Small intestine (tissue), 7 donors: Measurements from ENCODE around the gene LRCH1. TPM values are rescaled to one million over a fixed set of nuclear protein-coding genes. Genes with fewer than 3 reads are reported as not detected.

Source experiments
- DNase-seq, 2 donors: peaks; one replicate each; pipeline versions ENCODE4 v3.0.0 to v3.0.0-alpha.2; 2013
- FAIRE-seq: peaks from 2 replicates; lab custom pipeline; 2012; peaks lifted over from hg19 to GRCh38; lab: Jason Lieb, UNC
- H3K27ac ChIP-seq, 3 donors: one replicate each; pipeline ENCODE4 v1.5.1; 2013; ENCODE audit warnings: low read length in 2 of 3, mild to moderate bottlenecking in 2 of 3, control low read depth in 1 of 3, inconsistent platforms in 1 of 3, low read depth in 1 of 3, moderate library complexity in 1 of 3
- H3K27me3 ChIP-seq, 3 donors: one replicate each; pipeline ENCODE4 v1.6.1; 2013; ENCODE audit warnings: low read length in 3 of 3, inconsistent platforms in 1 of 3; ENCODE audit not compliant: control insufficient read depth in 3 of 3, insufficient read depth in 3 of 3
- H3K36me3 ChIP-seq, 3 donors: one replicate each; pipeline ENCODE4 v1.6.1; 2013; ENCODE audit warnings: low read length in 3 of 3, inconsistent platforms in 1 of 3, low read depth in 1 of 3, mild to moderate bottlenecking in 1 of 3, moderate library complexity in 1 of 3; ENCODE audit not compliant: control insufficient read depth in 3 of 3, insufficient read depth in 2 of 3
- H3K4me1 ChIP-seq, 3 donors: one replicate each; pipeline ENCODE4 v1.6.1; 2013; ENCODE audit warnings: low read length in 2 of 3, inconsistent platforms in 1 of 3, low read depth in 1 of 3, mild to moderate bottlenecking in 1 of 3, moderate library complexity in 1 of 3; ENCODE audit not compliant: control insufficient read depth in 3 of 3, insufficient read depth in 2 of 3
- H3K4me3 ChIP-seq, 3 donors: one replicate each; pipeline ENCODE4 v1.5.1; 2013; ENCODE audit warnings: low read length in 3 of 3, control low read depth in 1 of 3, inconsistent platforms in 1 of 3, low read depth in 1 of 3, mild to moderate bottlenecking in 1 of 3, moderate library complexity in 1 of 3
- H3K9me3 ChIP-seq, 2 donors: one replicate each; pipeline ENCODE4 v1.6.1; 2013; ENCODE audit warnings: low read depth in 1 of 2, low read length in 1 of 2; ENCODE audit not compliant: control insufficient read depth in 2 of 2, insufficient read depth in 1 of 2
- WGBS, 3 donors: extraction: QIAGEN DNeasy Blood & Tissue Kit; methylation state at CpG; one replicate each; pipeline ENCODE4 v1.1.7; 2013; 5-methylcytosine and 5-hydroxymethylcytosine counted together
- polyA plus RNA-seq, 4 donors: library from polyadenylated mRNA; stranded (reverse) in 3 of 4; unstranded in 1 of 4; fragments of 200-250 nt in 3 of 4; fragments of 120-200 nt in 1 of 4; gene quantifications; one replicate each; pipeline versions ENCODE4 v1.2.1 to v1.2.3, GENCODE V29; 2013
- donor health status: healthy with polysubstance abuse.
- donor health status: control.
- donor health status: control.
- donor health status: Bipolar disorder and iron deficiency.
- donor health status: healthy.

Gene LRCH1
- polyA plus RNA-seq, 4 donors = 6.9 to 10.9 (median 7.0) TPM

GRCh38 chr13:46519182-46519581, 33.8 kb upstream of the LRCH1 start:
- H3K27ac ChIP-seq = no peak overlapping the region
- no peaks in the 10 kb centered on the region for H3K4me1 ChIP-seq
- H3K27me3 ChIP-seq = no peaks in the 10 kb centered on the region
- FAIRE-seq = no peak
- no peak for DNase-seq
- 73 to 84% (median 75%) methylated on average over 4 of the region's 4 CpGs for WGBS, 3 donors
- H3K9me3 ChIP-seq = no peaks in the 10 kb centered on the region
- no peaks in the 10 kb centered on the region for H3K36me3 ChIP-seq
- no peak overlapping the region for H3K4me3 ChIP-seq

- Histone ChIP-seq H3K4me1 (no peaks in the 10 kb centered on the region), H3K9me3 (no peaks in the 10 kb centered on the region), H3K4me3 (no peak overlapping the region), H3K27me3 (no peaks in the 10 kb centered on the region), H3K36me3 (no peaks in the 10 kb centered on the region), H3K27ac (no peak overlapping the region)
- DNase-seq (no peak), FAIRE-seq (no peak)
- WGBS, 3 donors = 75 to 93% (median 82%) methylated on average over 2 of the region's 2 CpGs
These were observed 32.8 kb upstream of the LRCH1 start for GRCh38 chr13:46520166-46520565.

GRCh38 chr13:46521486-46521885, 31.5 kb upstream of the LRCH1 start:
- Histone ChIP-seq H3K9me3 (no peaks in the 10 kb centered on the region), H3K36me3 (no peaks in the 10 kb centered on the region), H3K4me3 (no peak overlapping the region), H3K4me1 (no peaks in the 10 kb centered on the region), H3K27me3 (no peaks in the 10 kb centered on the region), H3K27ac (no peak overlapping the region)
- no peak for DNase-seq
- FAIRE-seq = no peak
- 53 to 62% (median 57%) methylated on average over 3 of the region's 3 CpGs for whole genome bisulfite sequencing, 3 donors

GRCh38 chr13:46521921-46522747, 30.8 kb upstream of the LRCH1 start:
- no peaks in the 10 kb centered on the region for H3K36me3 ChIP-seq
- H3K27me3 ChIP-seq = no peaks in the 10 kb centered on the region
- no peak for FAIRE-seq
- no peaks in the 10 kb centered on the region for H3K9me3 ChIP-seq
- 38 to 54% (median 43%) methylated on average over 4 of the region's 4 CpGs for WGBS, 3 donors
- no peak for DNase-seq
- no peak overlapping the region for H3K4me3 ChIP-seq
- H3K4me1 ChIP-seq = no peaks in the 10 kb centered on the region
- no peak overlapping the region for H3K27ac ChIP-seq

- Histone ChIP-seq H3K27me3 (no peaks in the 10 kb centered on the region), H3K4me1 (no peaks in the 10 kb centered on the region), H3K27ac (no peak overlapping the region), H3K9me3 (no peaks in the 10 kb centered on the region), H3K4me3 (no peak overlapping the region), H3K36me3 (no peaks in the 10 kb centered on the region)
- DNase-seq = no peak
- FAIRE-seq = no peak
These were observed 30.3 kb upstream of the LRCH1 start for GRCh38 chr13:46522748-46523030.

- 57 to 84% (median 77%) methylated on average over 2 of the region's 2 CpGs for WGBS, 3 donors
- no peak for FAIRE-seq
- DNase-seq = no peak
These were observed 28.8 kb upstream of the LRCH1 start for GRCh38 chr13:46523972-46524752.

GRCh38 chr13:46526100-46526735, 26.8 kb upstream of the LRCH1 start:
- Histone ChIP-seq H3K4me3 (no peak overlapping the region), H3K27me3 (no peaks in the 10 kb centered on the region), H3K36me3 (no peaks in the 10 kb centered on the region), H3K9me3 (no peaks in the 10 kb centered on the region), H3K4me1 (no peaks in the 10 kb centered on the region), H3K27ac (no peak overlapping the region)
- FAIRE-seq = no peak
- 69 to 78% (median 71%) methylated on average over 7 of the region's 7 CpGs for WGBS, 3 donors
- no peak for DNase-seq

More at GRCh38 chr13:46523972-46524752, 28.8 kb upstream of the LRCH1 start:
- H3K27me3 ChIP-seq = no peaks in the 10 kb centered on the region
- H3K27ac ChIP-seq = no peak overlapping the region
- no peaks in the 10 kb centered on the region for H3K36me3 ChIP-seq
- no peak overlapping the region for H3K4me3 ChIP-seq
- H3K9me3 ChIP-seq = no peaks in the 10 kb centered on the region
- H3K4me1 ChIP-seq = no peaks in the 10 kb centered on the region

GRCh38 chr13:46526740-46527139, 26.2 kb upstream of the LRCH1 start:
- WGBS, 3 donors = 28 to 40% (median 37%) methylated on average over 3 of the region's 3 CpGs
- no peak overlapping the region for H3K27ac ChIP-seq
- FAIRE-seq = no peak
- H3K27me3 ChIP-seq = no peaks in the 10 kb centered on the region
- no peaks in the 10 kb centered on the region for H3K9me3 ChIP-seq
- H3K36me3 ChIP-seq = no peaks in the 10 kb centered on the region
- no peak overlapping the region for H3K4me3 ChIP-seq
- no peak for DNase-seq
- H3K4me1 ChIP-seq = no peaks in the 10 kb centered on the region
